NCI-H1930 (cell line): ENCODE measurements around the gene HS6ST3.
A peak's percentile ranks its signal among the peaks of the same experiment; 100 is the strongest.

Source experiments
- DNase-seq, 2 experiments: peaks; one replicate each; lab custom pipeline; 2025; lab: John Stamatoyannopoulos, UW

HS6ST3 gene

GRCh38 chr13:96792736-96793403, 703.0 kb downstream of the HS6ST3 start:
- no peak for DNase-seq

GRCh38 chr13:96793404-96793755, 703.5 kb downstream of the HS6ST3 start:
- no peak for DNase-seq

GRCh38 chr13:96794669-96795068, 704.8 kb downstream of the HS6ST3 start:
- DNase-seq = no peak

GRCh38 chr13:96795670-96796069, 705.8 kb downstream of the HS6ST3 start:
- no peak for DNase-seq

GRCh38 chr13:96796091-96796633, 706.3 kb downstream of the HS6ST3 start:
- no peak for DNase-seq

GRCh38 chr13:96797136-96797535, 707.2 kb downstream of the HS6ST3 start:
- no peak for DNase-seq

GRCh38 chr13:96803456-96804100, 713.7 kb downstream of the HS6ST3 start:
- no peak for DNase-seq

GRCh38 chr13:96804174-96804573, 714.3 kb downstream of the HS6ST3 start:
- DNase-seq = no peak

GRCh38 chr13:96806746-96807145, 716.8 kb downstream of the HS6ST3 start:
- no peak for DNase-seq

GRCh38 chr13:96809366-96810096, 719.6 kb downstream of the HS6ST3 start:
- DNase-seq = no peak

- DNase-seq = no peak
Observed at GRCh38 chr13:96810104-96810503, 720.2 kb downstream of the HS6ST3 start.

- DNase-seq = no peak
Observed at GRCh38 chr13:96811049-96811448, 721.1 kb downstream of the HS6ST3 start.

- no peak for DNase-seq
Observed at GRCh38 chr13:96816261-96816660, 726.4 kb downstream of the HS6ST3 start.

GRCh38 chr13:96816874-96817273, 727.0 kb downstream of the HS6ST3 start:
- no peak for DNase-seq

- DNase-seq = no peak
Observed at GRCh38 chr13:96817336-96817941, 727.5 kb downstream of the HS6ST3 start.

GRCh38 chr13:96819375-96819774, 729.5 kb downstream of the HS6ST3 start:
- DNase-seq = no peak

- DNase-seq = no peak
Observed at GRCh38 chr13:96821381-96821780, 731.5 kb downstream of the HS6ST3 start.

- no peak for DNase-seq
Observed at GRCh38 chr13:96821971-96822370, 732.1 kb downstream of the HS6ST3 start.

- peak in 1 of 2 experiments; percentile 15 for DNase-seq
Observed at GRCh38 chr13:96822895-96823294, 733.0 kb downstream of the HS6ST3 start.

GRCh38 chr13:96824140-96824539, 734.2 kb downstream of the HS6ST3 start:
- no peak for DNase-seq

GRCh38 chr13:96825653-96826052, 735.7 kb downstream of the HS6ST3 start:
- DNase-seq = no peak

GRCh38 chr13:96834626-96835025, 744.7 kb downstream of the HS6ST3 start:
- DNase-seq = no peak

GRCh38 chr13:96835546-96835945, 745.6 kb downstream of the HS6ST3 start:
- DNase-seq = no peak
